Fibroblast of lung (primary cell): ENCODE data around the gene PDE10A.

Experiments used
- CTCF ChIP-seq, 2 donors: IDR thresholded peaks in 1 of 2; conservative IDR thresholded peaks in 1 of 2; 1 replicate in 1 of 2; 2 replicates in 1 of 2; pipeline ENCODE4 v1.5.1; 2011 to 2012; ENCODE audit warnings: low read length in 2 of 2, control low read depth in 1 of 2, inconsistent platforms in 1 of 2, low read depth in 1 of 2, mild to moderate bottlenecking in 1 of 2
- EZH2 ChIP-seq: IDR thresholded peaks from 2 replicates; pipeline ENCODE4 v1.5.1; 2012; ENCODE audit warnings: low read length, control low read depth, mild to moderate bottlenecking; ENCODE audit errors: missing control alignments

GRCh38 chr6:165515963-165516624, 146.9 kb downstream of the PDE10A start:
- TF ChIP-seq CTCF (conservative IDR thresholded peaks at IDR 0.05 in 1 of 2, IDR thresholded peaks at IDR 0.05 in 1 of 2; ENCODE audit: low read depth in 1 of 2, low read length in 2 of 2): no peak
- no peak for TF ChIP-seq EZH2
